Osteocyte (in vitro differentiated cells): ENCODE results near the gene CTSW. TPM values are rescaled to one million over a fixed set of nuclear protein-coding genes. Genes with fewer than 3 reads are reported as not detected.
"Not testable (repeated sequence)": the region's sequence is repeated elsewhere in the genome, so short reads cannot be mapped to it uniquely, and the experiment has no call there.

Experiments
- DNase-seq: peaks from one replicate; pipeline ENCODE4 v3.0.0; 2021; ENCODE audit warnings: mixed read lengths; ENCODE audit not compliant: unreplicated experiment; ENCODE audit errors: extremely low spot score
- H3K27ac Mint-ChIP-seq: one replicate; pipeline ENCODE4 v1.8.0; 2021; ENCODE audit warnings: mild to moderate bottlenecking, mixed read lengths; ENCODE audit not compliant: unreplicated experiment
- H3K27me3 Mint-ChIP-seq: one replicate; pipeline ENCODE4 v1.8.0; 2021; ENCODE audit warnings: mixed read lengths; ENCODE audit not compliant: unreplicated experiment
- H3K36me3 Mint-ChIP-seq: one replicate; pipeline ENCODE4 v1.8.0; 2021; ENCODE audit warnings: mixed read lengths; ENCODE audit not compliant: unreplicated experiment
- H3K4me1 Mint-ChIP-seq: one replicate; pipeline ENCODE4 v1.8.0; 2021; ENCODE audit warnings: mixed read lengths; ENCODE audit not compliant: unreplicated experiment
- H3K4me3 Mint-ChIP-seq: one replicate; pipeline ENCODE4 v1.8.0; 2021; ENCODE audit warnings: mild to moderate bottlenecking, moderate library complexity, mixed read lengths; ENCODE audit not compliant: unreplicated experiment
- H3K9me3 Mint-ChIP-seq: one replicate; pipeline ENCODE4 v1.8.0; 2021; ENCODE audit warnings: mixed read lengths; ENCODE audit not compliant: unreplicated experiment
- CTCF ChIP-seq: fragments of 200-600 bp; sonication (generic); IDR thresholded peaks from 2 replicates; pipeline ENCODE4 v1.5.0; 2021; ENCODE audit warnings: antibody characterized with exemption, mild to moderate bottlenecking, moderate library complexity
- total RNA-seq: library from RNA; stranded (reverse); gene quantifications from 2 replicates; pipeline ENCODE4 v1.2.1, GENCODE V29; 2021

Gene CTSW
- total RNA-seq, 1 donor from 2014 or later = not detected

GRCh38 chr11:65843811-65844210, 35.8 kb upstream of the CTSW start:
- H3K4me1 Mint-ChIP-seq = no peaks in the 10 kb centered on the region
- H3K4me3 Mint-ChIP-seq = no peak overlapping the region
- H3K27ac Mint-ChIP-seq = no peak overlapping the region
- H3K36me3 Mint-ChIP-seq = no peaks in the 10 kb centered on the region
- DNase-seq = no peak
- H3K9me3 Mint-ChIP-seq = no peaks in the 10 kb centered on the region
- no peaks in the 10 kb centered on the region for H3K27me3 Mint-ChIP-seq
- no peak for TF ChIP-seq CTCF

- no peak for DNase-seq
These were observed 35.3 kb upstream of the CTSW start for GRCh38 chr11:65844231-65844872.

GRCh38 chr11:65847746-65848145, 31.9 kb upstream of the CTSW start:
- no peak for TF ChIP-seq CTCF
- no peak overlapping the region for H3K4me3 Mint-ChIP-seq
- H3K27ac Mint-ChIP-seq = no peak overlapping the region
- H3K36me3 Mint-ChIP-seq = peaks cover 15% of the 10 kb centered on the region
- no peak for DNase-seq
- no peaks in the 10 kb centered on the region for H3K27me3 Mint-ChIP-seq
- H3K9me3 Mint-ChIP-seq = peaks cover 4% of the 10 kb centered on the region
- no peaks in the 10 kb centered on the region for H3K4me1 Mint-ChIP-seq

More at GRCh38 chr11:65844231-65844872, 35.3 kb upstream of the CTSW start:
- no peaks in the 10 kb centered on the region for H3K36me3 Mint-ChIP-seq
- H3K27ac Mint-ChIP-seq = no peak overlapping the region
- TF ChIP-seq CTCF = no peak
- no peak overlapping the region for H3K4me3 Mint-ChIP-seq
- H3K4me1 Mint-ChIP-seq = no peaks in the 10 kb centered on the region
- H3K27me3 Mint-ChIP-seq = no peaks in the 10 kb centered on the region
- H3K9me3 Mint-ChIP-seq = no peaks in the 10 kb centered on the region

GRCh38 chr11:65848693-65849092, 30.9 kb upstream of the CTSW start:
- H3K27ac Mint-ChIP-seq, H3K27me3 Mint-ChIP-seq, H3K4me1 Mint-ChIP-seq, H3K9me3 Mint-ChIP-seq, H3K4me3 Mint-ChIP-seq, DNase-seq: not testable (repeated sequence)
- peaks cover 21% of the 10 kb centered on the region for H3K36me3 Mint-ChIP-seq

GRCh38 chr11:65849366-65849765, 30.3 kb upstream of the CTSW start:
- H3K4me3 Mint-ChIP-seq = no peak overlapping the region
- peaks cover 4% of the 10 kb centered on the region for H3K9me3 Mint-ChIP-seq
- no peak for TF ChIP-seq CTCF
- no peak for DNase-seq
- no peaks in the 10 kb centered on the region for H3K27me3 Mint-ChIP-seq
- H3K27ac Mint-ChIP-seq = no peak overlapping the region
- peaks cover under 1% of the 10 kb centered on the region for H3K4me1 Mint-ChIP-seq
- peaks cover 27% of the 10 kb centered on the region for H3K36me3 Mint-ChIP-seq
